Skeletal muscle tissue (tissue), 4 donors: ENCODE data around the gene ATXN1. TPM values are rescaled to one million over a fixed set of nuclear protein-coding genes. Genes with fewer than 3 reads are reported as not detected.
A peak's percentile ranks its signal among the peaks of the same experiment; 100 is the strongest.
"Not testable (repeated sequence)": the region's sequence is repeated elsewhere in the genome, so short reads cannot be mapped to it uniquely, and the experiment has no call there.

ENCODE experiments used
- H3K27ac ChIP-seq: one replicate; pipeline ENCODE4 v1.7.0; 2013; ENCODE audit warnings: mild to moderate bottlenecking, low read depth, low read length, inconsistent platforms
- H3K27me3 ChIP-seq, 3 donors: one replicate each; pipeline ENCODE4 v1.7.0; 2013; ENCODE audit warnings: low read length in 3 of 3; ENCODE audit not compliant: control insufficient read depth in 3 of 3, insufficient read depth in 3 of 3
- H3K36me3 ChIP-seq, 3 donors: one replicate each; pipeline ENCODE4 v1.7.0; 2013; ENCODE audit warnings: low read length in 3 of 3; ENCODE audit not compliant: control insufficient read depth in 3 of 3, insufficient read depth in 3 of 3
- H3K4me1 ChIP-seq, 3 donors: one replicate each; pipeline ENCODE4 v1.7.0; 2013; ENCODE audit warnings: low read length in 3 of 3, mild to moderate bottlenecking in 3 of 3; ENCODE audit not compliant: control insufficient read depth in 3 of 3, insufficient read depth in 3 of 3
- H3K4me3 ChIP-seq, 3 donors: one replicate each; pipeline ENCODE4 v1.7.0; 2013; ENCODE audit warnings: low read length in 3 of 3
- H3K9ac ChIP-seq, 3 donors: one replicate each; pipeline ENCODE4 v1.7.0; 2013; ENCODE audit warnings: low read length in 3 of 3, mild to moderate bottlenecking in 3 of 3, moderate library complexity in 2 of 3, low read depth in 1 of 3
- H3K9me3 ChIP-seq, 3 donors: one replicate each; pipeline ENCODE4 v1.7.0; 2013; ENCODE audit warnings: low read length in 3 of 3; ENCODE audit not compliant: control insufficient read depth in 3 of 3
- total RNA-seq: library from RNA; depleted of rRNA; stranded (reverse); fragments of >200 nt; gene quantifications from one replicate; pipeline ENCODE4 v1.2.3, GENCODE V29; 2014
- donor health status: Osteomylitis.

Gene ATXN1
- total RNA-seq, 1 donor from 2014 or later, result 30.8 TPM

- Histone ChIP-seq H3K27ac (no peak overlapping the region), H3K9me3 (no peaks in the 10 kb centered on the region), H3K4me3 (peak overlapping the region in 1 of 3 donors; percentile 49), H3K27me3 (no peaks in the 10 kb centered on the region), H3K36me3 (no peaks in the 10 kb centered on the region), H3K9ac (peak overlapping the region in 2 of 3 donors; percentile 27 to 32), H3K4me1 (peaks cover 28 to 43% (median 28%) of the 10 kb centered on the region in 3 donors)
These were observed 56.7 kb downstream of the ATXN1 start for GRCh38 chr6:16704401-16705045.

DNA sequence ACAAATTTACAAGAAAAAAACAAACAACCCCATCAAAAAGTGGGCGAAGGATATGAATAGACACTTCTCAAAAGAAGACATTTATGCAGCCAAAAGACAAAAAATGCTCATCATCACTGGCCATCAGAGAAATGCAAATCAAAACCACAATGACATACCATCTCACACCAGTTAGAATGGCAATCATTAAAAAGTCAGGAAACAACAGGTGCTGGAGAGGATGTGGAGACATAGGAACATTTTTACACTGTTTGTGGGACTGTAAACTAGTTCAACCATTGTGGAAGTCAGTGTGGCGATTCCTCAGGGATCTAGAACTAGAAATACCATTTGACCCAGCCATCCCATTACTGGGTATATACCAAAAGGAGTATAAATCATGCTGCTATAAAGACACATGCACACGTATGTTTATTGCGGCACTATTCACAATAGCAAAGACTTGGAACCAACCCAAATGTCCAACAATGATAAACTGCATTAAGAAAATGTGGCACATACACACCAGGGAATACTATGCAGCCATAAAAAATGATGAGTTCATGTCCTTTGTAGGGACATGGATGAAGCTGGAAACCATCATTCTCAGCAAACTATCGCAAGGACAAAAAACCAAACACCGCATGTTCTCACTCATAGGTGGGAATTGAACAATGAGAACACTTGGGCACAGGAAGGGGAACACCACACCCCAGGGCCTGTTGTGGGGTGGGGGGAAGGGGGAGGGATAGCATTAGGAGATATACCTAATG is 58.5 kb downstream of the ATXN1 start:
- not testable (repeated sequence) for H3K36me3 ChIP-seq, H3K9ac ChIP-seq, H3K27me3 ChIP-seq, H3K9me3 ChIP-seq, H3K27ac ChIP-seq, H3K4me3 ChIP-seq
- peaks cover 28 to 53% (median 39%) of the 10 kb centered on the region in 3 donors for H3K4me1 ChIP-seq

DNA sequence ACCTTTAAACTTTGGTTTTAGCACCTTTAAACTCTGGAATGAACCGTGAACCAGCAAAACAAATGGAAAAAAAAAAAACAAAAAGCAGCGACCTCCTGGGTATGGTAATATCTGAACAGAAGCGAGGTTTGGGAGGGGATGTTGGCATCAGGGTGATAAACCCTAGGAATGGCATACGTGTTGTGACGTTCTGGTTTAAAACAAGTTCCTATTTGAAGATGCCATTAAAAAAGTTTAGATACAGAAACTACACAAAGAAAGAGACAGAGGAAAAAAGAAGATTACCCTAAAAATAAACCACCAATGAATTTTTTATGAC is 60.4 kb downstream of the ATXN1 start:
- no peaks in the 10 kb centered on the region for H3K36me3 ChIP-seq
- H3K27ac ChIP-seq, result no peak overlapping the region
- H3K4me1 ChIP-seq, result peaks cover 21 to 47% (median 42%) of the 10 kb centered on the region in 3 donors
- H3K9ac ChIP-seq, result peak overlapping the region in 1 of 3 donors; percentile 1
- H3K4me3 ChIP-seq, result peak overlapping the region in 1 of 3 donors; percentile 49
- no peaks in the 10 kb centered on the region for H3K9me3 ChIP-seq
- no peaks in the 10 kb centered on the region for H3K27me3 ChIP-seq

DNA sequence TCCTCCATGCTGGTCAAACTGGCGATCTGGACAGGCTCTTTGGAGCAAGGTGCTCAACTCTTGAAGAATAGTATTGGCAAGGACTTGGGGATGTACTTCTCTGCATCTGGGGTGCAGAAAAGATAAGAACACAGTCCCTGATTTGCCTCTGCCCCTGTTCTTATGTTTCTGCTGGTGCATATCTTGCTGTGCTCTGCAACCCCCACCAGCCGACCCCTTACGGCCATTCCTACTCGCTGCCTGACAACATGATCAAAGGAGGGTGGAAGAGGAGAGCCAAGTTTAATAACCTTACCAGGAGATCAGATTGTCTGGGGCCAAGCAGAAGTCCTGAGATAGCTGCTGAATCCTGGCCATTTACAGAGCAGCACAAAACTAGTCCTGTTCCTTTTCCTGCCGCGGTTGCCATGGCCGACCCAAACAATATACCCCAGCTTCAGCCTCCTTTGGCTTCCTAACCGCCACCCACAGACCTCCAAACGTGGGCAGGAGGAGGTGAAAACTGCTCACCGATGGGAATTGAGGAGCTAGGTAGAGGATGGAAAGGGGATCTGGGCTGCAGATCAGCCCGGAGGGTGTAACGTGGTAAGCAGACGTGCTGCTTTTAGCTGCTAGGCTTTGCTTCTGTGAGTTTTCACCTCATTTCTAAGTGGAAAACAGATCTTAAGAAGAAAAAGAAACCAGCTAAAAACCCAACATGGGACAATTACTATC is 60.9 kb downstream of the ATXN1 start:
- H3K4me3 ChIP-seq, result peak overlapping the region; percentile 8 to 49 (median 41)
- peaks cover 18 to 42% (median 39%) of the 10 kb centered on the region in 3 donors for H3K4me1 ChIP-seq
- H3K27me3 ChIP-seq, result no peaks in the 10 kb centered on the region
- H3K9me3 ChIP-seq, result no peaks in the 10 kb centered on the region
- H3K36me3 ChIP-seq, result no peaks in the 10 kb centered on the region
- H3K9ac ChIP-seq, result peak overlapping the region; percentile 13 to 69 (median 29)
- H3K27ac ChIP-seq, result peak overlapping the region; percentile 34

DNA sequence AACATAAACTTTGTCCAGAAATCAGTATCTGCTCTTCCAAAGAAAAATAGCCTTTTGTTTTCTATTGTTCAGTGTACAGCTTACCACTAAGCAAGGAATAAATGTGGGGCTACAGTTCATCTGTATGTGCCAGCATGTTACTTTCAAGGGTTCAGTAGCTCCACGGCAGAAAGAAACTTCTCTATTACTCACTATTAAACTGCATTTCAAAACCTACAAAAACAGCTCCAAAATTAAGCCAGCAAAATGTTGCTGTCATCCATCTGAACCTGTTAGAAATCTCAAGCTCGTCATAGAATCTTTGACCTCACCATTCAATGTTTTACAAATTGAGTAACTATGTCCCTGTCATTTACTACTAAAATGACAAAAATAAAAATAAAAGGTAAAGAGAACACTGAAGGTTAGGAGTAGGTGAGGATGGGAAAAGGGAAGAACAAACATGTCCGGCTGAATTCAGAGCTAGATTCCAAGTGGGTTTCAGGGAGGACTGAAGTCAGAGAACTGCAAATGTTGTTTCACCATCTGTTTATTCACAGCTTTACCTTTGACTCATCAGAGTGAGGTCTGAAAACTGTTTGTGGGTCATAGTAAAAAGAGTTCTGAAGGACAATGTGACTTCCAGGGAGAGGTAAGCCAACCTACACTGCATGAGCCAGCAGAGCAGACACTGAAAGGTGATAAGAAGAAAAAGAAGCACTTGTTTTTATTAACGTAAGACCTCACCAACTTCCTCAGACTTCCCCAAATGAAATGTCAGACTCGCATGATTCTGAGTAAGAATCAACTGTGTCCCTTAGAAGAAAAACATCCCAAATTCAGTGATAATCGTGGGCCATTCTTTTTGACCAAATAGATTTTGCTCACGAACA is 62.0 kb downstream of the ATXN1 start:
- Histone ChIP-seq H3K9ac (peak overlapping the region in 1 of 3 donors; percentile 1), H3K27ac (no peak overlapping the region), H3K4me1 (peaks cover 12 to 31% (median 30%) of the 10 kb centered on the region in 3 donors)

DNA sequence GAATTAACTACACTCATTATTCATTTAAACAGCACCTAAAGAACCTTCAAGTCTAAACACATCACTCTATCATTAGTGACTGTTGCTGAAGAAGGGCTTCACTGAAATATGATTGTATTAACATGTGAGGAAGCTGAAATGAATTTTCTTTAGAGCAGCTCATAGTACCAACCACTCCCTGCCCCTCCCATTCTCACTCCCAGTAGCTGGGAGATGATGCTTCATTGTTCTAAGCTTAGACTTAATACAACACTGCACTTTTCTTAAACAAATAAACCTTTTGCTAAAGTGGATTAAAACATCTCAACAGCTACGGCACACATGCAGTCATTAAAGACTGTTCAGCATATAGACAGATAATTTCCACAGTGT is 63.1 kb downstream of the ATXN1 start:
- Histone ChIP-seq H3K36me3 (no peaks in the 10 kb centered on the region), H3K27me3 (no peaks in the 10 kb centered on the region), H3K4me1 (peaks cover 12 to 29% (median 25%) of the 10 kb centered on the region in 3 donors), H3K9me3 (no peaks in the 10 kb centered on the region), H3K27ac (no peak overlapping the region), H3K4me3 (no peak overlapping the region), H3K9ac (no peak overlapping the region)

More for the DNA sequence above, 62.0 kb downstream of the ATXN1 start:
- no peaks in the 10 kb centered on the region for H3K27me3 ChIP-seq
- H3K36me3 ChIP-seq, result no peaks in the 10 kb centered on the region
- H3K4me3 ChIP-seq, result no peak overlapping the region
- no peaks in the 10 kb centered on the region for H3K9me3 ChIP-seq

DNA sequence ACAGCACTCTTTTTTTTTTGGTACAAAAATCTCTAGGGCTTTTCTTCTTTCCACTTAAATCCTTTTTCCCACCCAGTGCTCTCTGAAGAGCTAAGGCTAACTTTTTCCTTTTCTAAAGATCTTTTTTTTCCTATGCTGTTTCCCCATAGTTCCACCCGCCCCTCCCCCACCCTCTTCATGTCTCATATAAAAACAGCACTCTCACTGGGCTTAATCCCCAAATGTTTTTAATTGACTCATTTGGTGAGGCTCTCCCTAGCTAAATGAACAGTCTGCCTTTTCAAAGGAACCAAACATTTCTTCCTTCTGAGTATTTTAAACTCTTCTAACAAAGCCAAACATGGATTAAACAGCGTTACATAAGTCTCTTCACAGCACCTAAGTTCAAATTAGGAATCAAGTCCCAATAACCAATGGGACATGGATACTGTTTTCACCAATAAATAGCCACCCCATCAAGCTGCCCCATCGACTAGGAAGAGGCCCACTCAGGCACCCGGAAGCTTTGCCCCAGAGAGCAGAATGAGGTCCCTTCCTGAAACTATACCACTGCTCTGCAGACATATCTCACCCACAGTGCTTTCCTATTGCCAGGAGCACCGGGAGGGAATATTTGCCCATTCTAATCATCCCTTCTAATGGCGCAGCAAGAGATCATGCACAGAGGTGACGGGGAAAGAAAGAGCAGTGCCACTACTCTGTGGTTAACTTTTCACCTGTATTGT is 63.7 kb downstream of the ATXN1 start:
- H3K9me3 ChIP-seq, result no peaks in the 10 kb centered on the region
- no peak overlapping the region for H3K27ac ChIP-seq
- no peak overlapping the region for H3K9ac ChIP-seq
- H3K4me1 ChIP-seq, result peaks cover 12 to 29% (median 25%) of the 10 kb centered on the region in 3 donors
- no peaks in the 10 kb centered on the region for H3K27me3 ChIP-seq
- no peaks in the 10 kb centered on the region for H3K36me3 ChIP-seq
- H3K4me3 ChIP-seq, result no peak overlapping the region

GRCh38 chr6:16696496-16696895 is 64.8 kb downstream of the ATXN1 start:
- Histone ChIP-seq H3K27ac (no peak overlapping the region), H3K4me1 (peaks cover 12 to 29% (median 25%) of the 10 kb centered on the region in 3 donors), H3K9me3 (no peaks in the 10 kb centered on the region), H3K36me3 (no peaks in the 10 kb centered on the region), H3K9ac (no peak overlapping the region), H3K27me3 (no peaks in the 10 kb centered on the region), H3K4me3 (no peak overlapping the region)
